Measurements from ENCODE around the gene KCNIP4. TPM values are rescaled to one million over a fixed set of nuclear protein-coding genes. Genes with fewer than 3 reads are reported as not detected.

Gene KCNIP4
- total RNA-seq, 1 donor from 2014 or later: 0.39 TPM

DNA sequence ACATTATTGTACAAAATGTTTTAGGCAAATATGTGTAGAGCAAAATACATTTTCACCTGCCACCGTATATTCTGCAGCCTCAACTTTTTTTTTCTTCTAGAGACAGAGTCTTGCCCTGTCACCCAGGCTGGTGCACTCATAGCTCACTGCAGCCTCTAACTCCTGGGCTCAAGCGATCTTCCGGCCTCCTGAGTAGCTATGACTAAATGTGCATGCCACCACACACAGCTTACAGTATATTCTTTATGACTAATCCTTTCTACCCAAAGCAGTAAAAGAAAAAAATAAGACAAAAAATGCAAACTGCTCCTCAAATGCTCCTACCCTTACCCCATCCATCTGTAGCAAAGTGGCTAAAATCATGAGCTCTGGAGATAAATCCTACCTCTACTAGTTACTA lies 426.3 kb downstream of the KCNIP4 start:
- Histone ChIP-seq H3K27ac (no peak overlapping the region), H3K4me3 (no peak overlapping the region), H3K9me3 (ENCODE audit: low read depth) (no peaks in the 10 kb centered on the region), H2AFZ (replicated peaks) (no peak overlapping the region), H3K27me3 (no peaks in the 10 kb centered on the region), H3F3A (ENCODE audit: low read depth) (no peaks in the 10 kb centered on the region), H3K4me2 (no peak overlapping the region), H3K4me1 (no peaks in the 10 kb centered on the region), H3K9ac (no peak overlapping the region), H4K20me1 (ENCODE audit: low read depth) (no peaks in the 10 kb centered on the region), H3K79me2 (ENCODE audit: low read depth) (no peaks in the 10 kb centered on the region), H3K36me3 (no peaks in the 10 kb centered on the region)
- no peak overlapping the region for H3K27ac Mint-ChIP-seq
- H3K36me3 Mint-ChIP-seq: no peaks in the 10 kb centered on the region
- peaks cover 4% of the 10 kb centered on the region for H3K27me3 Mint-ChIP-seq (ENCODE audit: insufficient read depth, low read depth)
- TF ChIP-seq EZH2phosphoT487 (IDR thresholded peaks at IDR 0.05) (no peak), EZH2 (IDR thresholded peaks at IDR 0.05) (no peak)
- TF ChIP-seq, protein P1, sequence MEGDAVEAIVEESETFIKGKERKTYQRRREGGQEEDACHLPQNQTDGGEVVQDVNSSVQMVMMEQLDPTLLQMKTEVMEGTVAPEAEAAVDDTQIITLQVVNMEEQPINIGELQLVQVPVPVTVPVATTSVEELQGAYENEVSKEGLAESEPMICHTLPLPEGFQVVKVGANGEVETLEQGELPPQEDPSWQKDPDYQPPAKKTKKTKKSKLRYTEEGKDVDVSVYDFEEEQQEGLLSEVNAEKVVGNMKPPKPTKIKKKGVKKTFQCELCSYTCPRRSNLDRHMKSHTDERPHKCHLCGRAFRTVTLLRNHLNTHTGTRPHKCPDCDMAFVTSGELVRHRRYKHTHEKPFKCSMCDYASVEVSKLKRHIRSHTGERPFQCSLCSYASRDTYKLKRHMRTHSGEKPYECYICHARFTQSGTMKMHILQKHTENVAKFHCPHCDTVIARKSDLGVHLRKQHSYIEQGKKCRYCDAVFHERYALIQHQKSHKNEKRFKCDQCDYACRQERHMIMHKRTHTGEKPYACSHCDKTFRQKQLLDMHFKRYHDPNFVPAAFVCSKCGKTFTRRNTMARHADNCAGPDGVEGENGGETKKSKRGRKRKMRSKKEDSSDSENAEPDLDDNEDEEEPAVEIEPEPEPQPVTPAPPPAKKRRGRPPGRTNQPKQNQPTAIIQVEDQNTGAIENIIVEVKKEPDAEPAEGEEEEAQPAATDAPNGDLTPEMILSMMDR (IDR thresholded peaks at IDR 0.05): no peak
- no peak for DNase-seq (ENCODE audit: low spot score)
- no peak overlapping the region for H3K4me3 Mint-ChIP-seq
- no peaks in the 10 kb centered on the region for H3K4me1 Mint-ChIP-seq
- H3K9me3 Mint-ChIP-seq: no peaks in the 10 kb centered on the region

DNA sequence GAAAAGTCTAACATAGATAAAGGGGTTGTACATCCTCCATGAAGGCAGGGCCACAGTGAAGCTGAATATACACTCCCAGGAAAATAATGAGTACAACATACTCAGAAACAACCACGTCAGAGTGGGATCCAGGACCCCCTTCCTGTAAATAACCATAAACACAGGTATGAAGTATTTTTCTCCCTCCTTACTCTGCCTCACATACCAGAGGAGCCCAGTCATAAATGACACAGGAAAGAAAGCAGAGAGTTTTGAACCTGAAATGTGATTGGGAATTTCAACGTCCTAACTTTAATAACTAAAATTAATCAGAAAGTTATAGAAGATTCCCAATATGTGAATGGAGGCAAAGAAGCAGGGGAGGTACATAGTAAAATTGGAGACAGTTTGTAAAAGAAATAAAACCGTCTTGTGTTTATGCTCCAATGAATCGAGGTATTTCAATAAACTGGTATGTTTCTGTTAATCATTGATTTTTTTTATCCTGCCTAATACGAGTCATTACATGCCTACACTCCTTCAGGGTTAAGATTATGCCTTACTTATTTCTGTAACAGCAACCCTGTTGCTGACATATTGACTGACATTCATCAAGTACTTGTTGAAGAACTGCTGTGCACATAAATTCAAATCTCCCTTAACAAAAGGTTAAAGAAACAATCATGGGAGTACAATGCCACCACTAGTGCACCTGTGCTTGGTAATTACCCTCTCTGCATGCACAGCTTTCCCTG lies 431.3 kb downstream of the KCNIP4 start:
- no peak overlapping the region for H3K9ac ChIP-seq
- Mint-ChIP-seq H3K4me3 (no peak overlapping the region), H3K27ac (no peak overlapping the region), H3K27me3 (ENCODE audit: insufficient read depth, low read depth) (peaks cover 2% of the 10 kb centered on the region), H3K36me3 (no peaks in the 10 kb centered on the region), H3K9me3 (no peaks in the 10 kb centered on the region), H3K4me1 (no peaks in the 10 kb centered on the region)
- no peaks in the 10 kb centered on the region for H3K9me3 ChIP-seq (ENCODE audit: low read depth)
- TF ChIP-seq EZH2phosphoT487 (IDR thresholded peaks at IDR 0.05): no peak
- no peaks in the 10 kb centered on the region for H3K4me1 ChIP-seq
- DNase-seq (ENCODE audit: low spot score): no peak
- H3K79me2 ChIP-seq (ENCODE audit: low read depth): no peaks in the 10 kb centered on the region
- no peaks in the 10 kb centered on the region for H3K36me3 ChIP-seq
- H3K27ac ChIP-seq: no peak overlapping the region
- H2AFZ ChIP-seq (replicated peaks): no peak overlapping the region
- no peaks in the 10 kb centered on the region for H3K27me3 ChIP-seq
- H4K20me1 ChIP-seq (ENCODE audit: low read depth): no peaks in the 10 kb centered on the region
- H3F3A ChIP-seq (ENCODE audit: low read depth): no peaks in the 10 kb centered on the region
- H3K4me2 ChIP-seq: no peak overlapping the region
- H3K4me3 ChIP-seq: no peak overlapping the region

DNA sequence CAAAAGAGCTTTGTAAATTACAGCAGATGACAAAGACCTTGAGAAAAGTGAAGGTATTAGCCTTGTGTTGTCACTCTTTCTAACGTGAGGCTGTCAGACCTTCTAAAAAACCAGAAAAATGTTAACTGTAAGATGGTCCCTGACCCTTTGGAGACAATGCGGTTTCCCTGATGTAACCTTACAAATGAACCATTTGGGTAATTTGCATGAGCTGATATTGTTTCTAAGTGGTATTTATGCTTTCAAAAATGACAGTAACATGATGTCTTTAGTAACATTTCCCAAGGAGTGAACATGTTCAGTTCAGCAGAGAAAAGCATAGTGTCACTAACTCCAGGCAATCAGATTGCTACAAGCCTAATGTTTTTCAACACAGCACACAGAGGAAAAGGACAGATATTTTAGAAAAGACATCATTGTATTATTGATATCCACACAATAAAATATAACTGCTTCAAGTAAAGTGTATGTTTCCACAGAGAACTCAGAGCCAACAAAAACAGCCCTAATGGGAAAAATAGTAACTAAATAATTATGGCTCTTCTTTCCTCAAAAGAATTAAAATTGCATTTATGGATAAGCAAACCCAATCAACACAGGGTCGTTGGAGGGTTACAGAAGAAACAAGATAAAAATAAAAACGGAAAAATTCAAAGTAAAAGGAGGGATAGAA lies 434.4 kb downstream of the KCNIP4 start:
- no peak for TF ChIP-seq EZH2 (IDR thresholded peaks at IDR 0.05)
- no peak for TF ChIP-seq EZH2phosphoT487 (IDR thresholded peaks at IDR 0.05)
- TF ChIP-seq, protein P1 (IDR thresholded peaks at IDR 0.05): no peak
- Mint-ChIP-seq H3K36me3 (no peaks in the 10 kb centered on the region), H3K4me3 (no peak overlapping the region), H3K4me1 (no peaks in the 10 kb centered on the region), H3K27ac (no peak overlapping the region), H3K9me3 (no peaks in the 10 kb centered on the region), H3K27me3 (ENCODE audit: insufficient read depth, low read depth) (peaks cover 2% of the 10 kb centered on the region)
- H3K27ac ChIP-seq: no peak overlapping the region
- no peaks in the 10 kb centered on the region for H3K79me2 ChIP-seq (ENCODE audit: low read depth)
- no peaks in the 10 kb centered on the region for H4K20me1 ChIP-seq (ENCODE audit: low read depth)
- no peak for DNase-seq (ENCODE audit: low spot score)
- H3K36me3 ChIP-seq: no peaks in the 10 kb centered on the region
- H3K9me3 ChIP-seq (ENCODE audit: low read depth): no peaks in the 10 kb centered on the region
- no peaks in the 10 kb centered on the region for H3K27me3 ChIP-seq
- no peaks in the 10 kb centered on the region for H3F3A ChIP-seq (ENCODE audit: low read depth)
- no peak overlapping the region for H2AFZ ChIP-seq (replicated peaks)
- no peak overlapping the region for H3K9ac ChIP-seq
- H3K4me2 ChIP-seq: no peak overlapping the region
- H3K4me3 ChIP-seq: no peak overlapping the region
- no peaks in the 10 kb centered on the region for H3K4me1 ChIP-seq

DNA sequence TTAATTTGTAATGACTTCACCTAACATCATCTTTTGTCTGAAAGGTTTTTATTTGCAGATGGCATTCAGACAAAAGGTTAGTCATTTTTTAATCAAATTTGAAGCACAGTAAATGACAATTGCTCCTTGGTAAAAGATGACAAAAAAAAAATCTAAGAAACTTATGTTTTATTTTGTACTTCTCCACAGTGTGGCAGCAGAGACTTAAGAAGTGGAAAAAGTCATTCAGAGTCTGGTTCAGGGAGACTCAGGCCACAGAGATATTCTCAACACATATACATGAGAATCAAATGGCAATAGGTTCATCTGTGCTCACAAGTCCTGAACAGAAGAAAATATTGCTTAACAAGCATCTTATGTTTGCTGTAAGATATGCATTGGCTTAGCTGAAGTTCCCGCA lies 436.2 kb downstream of the KCNIP4 start:
- H3K9me3 Mint-ChIP-seq: no peaks in the 10 kb centered on the region
- no peak overlapping the region for H3K27ac Mint-ChIP-seq
- Histone ChIP-seq H3K4me3 (no peak overlapping the region), H3K4me1 (no peaks in the 10 kb centered on the region), H3K79me2 (ENCODE audit: low read depth) (no peaks in the 10 kb centered on the region), H3K27ac (no peak overlapping the region), H3K9me3 (ENCODE audit: low read depth) (no peaks in the 10 kb centered on the region), H3K4me2 (no peak overlapping the region), H3F3A (ENCODE audit: low read depth) (no peaks in the 10 kb centered on the region), H3K27me3 (no peaks in the 10 kb centered on the region), H3K9ac (no peak overlapping the region), H3K36me3 (no peaks in the 10 kb centered on the region), H2AFZ (replicated peaks) (no peak overlapping the region), H4K20me1 (ENCODE audit: low read depth) (no peaks in the 10 kb centered on the region)
- peak; percentile 64 for DNase-seq (ENCODE audit: low spot score)
- no peak for TF ChIP-seq EZH2phosphoT487 (IDR thresholded peaks at IDR 0.05)
- TF ChIP-seq, protein P1 (IDR thresholded peaks at IDR 0.05): peak; percentile 70
- H3K4me1 Mint-ChIP-seq: no peaks in the 10 kb centered on the region
- no peak overlapping the region for H3K4me3 Mint-ChIP-seq
- H3K36me3 Mint-ChIP-seq: no peaks in the 10 kb centered on the region
- H3K27me3 Mint-ChIP-seq (ENCODE audit: insufficient read depth, low read depth): no peaks in the 10 kb centered on the region
